HG03571 (cell line): ENCODE measurements around the gene NBR1.
"Not testable (repeated sequence)": the region's sequence is repeated elsewhere in the genome, so short reads cannot be mapped to it uniquely, and the experiment has no call there.

Experiments used
- ATAC-seq: cut with Tn5 transposase; IDR thresholded peaks from one replicate; pipeline ENCODE4 v1.9.1; 2021; ENCODE audit not compliant: unreplicated experiment

Gene NBR1

GRCh38 chr17:43153197-43153835 is 17.7 kb upstream of the NBR1 start:
- not testable (repeated sequence) for ATAC-seq

- ATAC-seq, result no peak
Observed at GRCh38 chr17:43155666-43156065, 15.3 kb upstream of the NBR1 start.

- not testable (repeated sequence) for ATAC-seq
Observed at GRCh38 chr17:43159232-43159631, 11.8 kb upstream of the NBR1 start.

- not testable (repeated sequence) for ATAC-seq
Observed at GRCh38 chr17:43159957-43160356, 11.1 kb upstream of the NBR1 start.

- ATAC-seq, result not testable (repeated sequence)
Observed at GRCh38 chr17:43165971-43166370, 5.0 kb upstream of the NBR1 start.

- ATAC-seq, result peak; percentile 27
Observed at GRCh38 chr17:43169561-43170139, 1.4 kb upstream of the NBR1 start.

- peak; percentile 69 for ATAC-seq
Observed at GRCh38 chr17:43170140-43170765, 761 bp upstream of the NBR1 start.

- ATAC-seq, result no peak
Observed at GRCh38 chr17:43171586-43172487, 823 bp downstream of the NBR1 start.

- ATAC-seq, result no peak
Observed at GRCh38 chr17:43175213-43176118, 4.5 kb downstream of the NBR1 start.

- no peak for ATAC-seq
Observed at GRCh38 chr17:43176119-43176570, 5.1 kb downstream of the NBR1 start.

- ATAC-seq, result no peak
Observed at GRCh38 chr17:43183921-43184320, 12.9 kb downstream of the NBR1 start.

- not testable (repeated sequence) for ATAC-seq
Observed at GRCh38 chr17:43186656-43187055, 15.6 kb downstream of the NBR1 start.

GRCh38 chr17:43193251-43193650 is 22.2 kb downstream of the NBR1 start:
- no peak for ATAC-seq

GRCh38 chr17:43199633-43200032 is 28.6 kb downstream of the NBR1 start:
- no peak for ATAC-seq

- ATAC-seq, result no peak
Observed at GRCh38 chr17:43200127-43200526, 29.1 kb downstream of the NBR1 start.

- ATAC-seq, result not testable (repeated sequence)
Observed at GRCh38 chr17:43203013-43203412, 32.0 kb downstream of the NBR1 start.

- ATAC-seq, result no peak
Observed at GRCh38 chr17:43210576-43210975, 39.6 kb downstream of the NBR1 start.

- no peak for ATAC-seq
Observed at GRCh38 chr17:43211123-43211479, 40.1 kb downstream of the NBR1 start.

GRCh38 chr17:43211480-43212402 is 40.7 kb downstream of the NBR1 start, which contains the start of gene TMEM106A:
TMEM106A (plus strand) TSS chr17:43211875; CDS start chr17:43213042, 1,167 bp downstream.
- ATAC-seq, result peak; percentile 72
